Measurements from ENCODE around the gene PIAS1.

DNA sequence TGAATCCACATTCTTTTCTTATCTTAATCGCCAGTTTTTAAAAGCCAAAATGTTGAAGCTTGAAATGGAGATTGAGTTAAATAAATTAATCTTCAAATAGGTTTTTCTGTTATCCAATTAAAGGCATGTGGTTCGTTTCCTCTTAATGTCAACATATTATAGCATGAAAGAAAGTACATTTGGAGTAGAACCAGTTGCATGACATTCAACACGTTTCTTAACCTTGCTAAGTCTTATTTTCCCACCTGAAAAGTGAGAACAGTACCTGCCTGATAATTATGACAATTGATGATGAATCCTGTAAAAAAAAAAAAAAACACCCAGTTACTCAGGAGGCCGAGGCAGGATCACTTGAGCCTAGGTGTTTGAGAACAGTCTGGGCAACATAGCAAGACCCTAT, 29.3 kb downstream of the PIAS1 start:
- TF ChIP-seq, protein P1, sequence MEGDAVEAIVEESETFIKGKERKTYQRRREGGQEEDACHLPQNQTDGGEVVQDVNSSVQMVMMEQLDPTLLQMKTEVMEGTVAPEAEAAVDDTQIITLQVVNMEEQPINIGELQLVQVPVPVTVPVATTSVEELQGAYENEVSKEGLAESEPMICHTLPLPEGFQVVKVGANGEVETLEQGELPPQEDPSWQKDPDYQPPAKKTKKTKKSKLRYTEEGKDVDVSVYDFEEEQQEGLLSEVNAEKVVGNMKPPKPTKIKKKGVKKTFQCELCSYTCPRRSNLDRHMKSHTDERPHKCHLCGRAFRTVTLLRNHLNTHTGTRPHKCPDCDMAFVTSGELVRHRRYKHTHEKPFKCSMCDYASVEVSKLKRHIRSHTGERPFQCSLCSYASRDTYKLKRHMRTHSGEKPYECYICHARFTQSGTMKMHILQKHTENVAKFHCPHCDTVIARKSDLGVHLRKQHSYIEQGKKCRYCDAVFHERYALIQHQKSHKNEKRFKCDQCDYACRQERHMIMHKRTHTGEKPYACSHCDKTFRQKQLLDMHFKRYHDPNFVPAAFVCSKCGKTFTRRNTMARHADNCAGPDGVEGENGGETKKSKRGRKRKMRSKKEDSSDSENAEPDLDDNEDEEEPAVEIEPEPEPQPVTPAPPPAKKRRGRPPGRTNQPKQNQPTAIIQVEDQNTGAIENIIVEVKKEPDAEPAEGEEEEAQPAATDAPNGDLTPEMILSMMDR (IDR thresholded peaks at IDR 0.05) = no peak
- no peak for TF ChIP-seq POLR2A (IDR thresholded peaks at IDR 0.05)
